Natural killer cell (primary cell): ENCODE results near the gene C2CD3. TPM values are rescaled to one million over a fixed set of nuclear protein-coding genes. Genes with fewer than 3 reads are reported as not detected.

Source experiments
- ATAC-seq, 3 donors: fragments of 150-1000 bp in 2 of 3; fragments of 200-7000 bp in 1 of 3; cut with Tn5 transposase; 1 replicate in 1 of 3; 2 replicates in 2 of 3; pipeline ENCODE4 v1.10.0; 2021; ENCODE audit warnings: mild to moderate bottlenecking in 2 of 3, moderate library complexity in 2 of 3
- DNase-seq, 2 donors: peaks; one replicate each; pipeline versions ENCODE4 v3.0.0 to v3.0.0-alpha.2; 2013 to 2021; ENCODE audit warnings: mixed read lengths in 1 of 2
- H3K27ac ChIP-seq: one replicate; pipeline ENCODE4 v1.5.1; 2013; ENCODE audit warnings: mild to moderate bottlenecking, low read length
- H3K27me3 ChIP-seq: one replicate; pipeline ENCODE4 v1.6.1; 2013; ENCODE audit warnings: low read length; ENCODE audit not compliant: control insufficient read depth, insufficient read depth
- H3K36me3 ChIP-seq: one replicate; pipeline ENCODE4 v1.6.1; 2013; ENCODE audit warnings: low read length; ENCODE audit not compliant: control insufficient read depth, insufficient read depth
- H3K4me1 ChIP-seq: one replicate; pipeline ENCODE4 v1.6.1; 2013; ENCODE audit warnings: low read length; ENCODE audit not compliant: control insufficient read depth, insufficient read depth
- H3K4me3 ChIP-seq: one replicate; pipeline ENCODE4 v1.5.1; 2013; ENCODE audit warnings: low read length
- H3K9me3 ChIP-seq: one replicate; pipeline ENCODE4 v1.6.1; 2013; ENCODE audit warnings: low read length; ENCODE audit not compliant: control insufficient read depth, insufficient read depth
- H3K27ac Mint-ChIP-seq, 2 donors: one replicate each; pipeline ENCODE4 v1.8.0; 2022; ENCODE audit warnings: mild to moderate bottlenecking in 2 of 2, mixed read lengths in 2 of 2, moderate library complexity in 1 of 2
- H3K27me3 Mint-ChIP-seq, 2 donors: one replicate each; pipeline ENCODE4 v1.8.0; 2022; ENCODE audit warnings: low read depth in 2 of 2, mixed read lengths in 2 of 2
- H3K36me3 Mint-ChIP-seq: one replicate; pipeline ENCODE4 v1.8.0; 2022; ENCODE audit warnings: mixed read lengths
- H3K4me1 Mint-ChIP-seq, 2 donors: one replicate each; pipeline ENCODE4 v1.8.0; 2022; ENCODE audit warnings: mixed read lengths in 2 of 2
- H3K4me3 Mint-ChIP-seq: one replicate; pipeline ENCODE4 v1.8.0; 2022; ENCODE audit warnings: mild to moderate bottlenecking, moderate library complexity, mixed read lengths
- H3K9me3 Mint-ChIP-seq, 2 donors: one replicate each; pipeline ENCODE4 v1.8.0; 2022; ENCODE audit warnings: mixed read lengths in 2 of 2
- WGBS: methylation state at CpG from one replicate; pipeline ENCODE4 v1.1.7; 2013; ENCODE audit warnings: missing lambda C conversion rate; ENCODE audit not compliant: insufficient coverage; 5-methylcytosine and 5-hydroxymethylcytosine counted together
- intact Hi-C: fragments of 100-400 bp; cut with micrococcal nuclease; formaldehyde crosslinking; loops from one replicate; pipeline ENCODE4 v1.14.2; 2022
- total RNA-seq, 4 donors: library from RNA; stranded (reverse); fragments of 120-200 nt in 1 of 4; gene quantifications; one replicate each; pipeline versions ENCODE4 v1.2.3 to v1.2.4, GENCODE V29; 2013 to 2022
- TF ChIP-seq, protein P1 (sequence below): fragments of 200-600 bp; IDR thresholded peaks from one replicate; pipeline ENCODE4 v1.8.0; 2022; ENCODE audit warnings: antibody characterized with exemption

Gene C2CD3
- total RNA-seq, 3 donors from 2014 or later (not counting 1 experiment from before 2014, with no cell fraction given): 55.0 to 67.6 (median 58.1) TPM

DNA sequence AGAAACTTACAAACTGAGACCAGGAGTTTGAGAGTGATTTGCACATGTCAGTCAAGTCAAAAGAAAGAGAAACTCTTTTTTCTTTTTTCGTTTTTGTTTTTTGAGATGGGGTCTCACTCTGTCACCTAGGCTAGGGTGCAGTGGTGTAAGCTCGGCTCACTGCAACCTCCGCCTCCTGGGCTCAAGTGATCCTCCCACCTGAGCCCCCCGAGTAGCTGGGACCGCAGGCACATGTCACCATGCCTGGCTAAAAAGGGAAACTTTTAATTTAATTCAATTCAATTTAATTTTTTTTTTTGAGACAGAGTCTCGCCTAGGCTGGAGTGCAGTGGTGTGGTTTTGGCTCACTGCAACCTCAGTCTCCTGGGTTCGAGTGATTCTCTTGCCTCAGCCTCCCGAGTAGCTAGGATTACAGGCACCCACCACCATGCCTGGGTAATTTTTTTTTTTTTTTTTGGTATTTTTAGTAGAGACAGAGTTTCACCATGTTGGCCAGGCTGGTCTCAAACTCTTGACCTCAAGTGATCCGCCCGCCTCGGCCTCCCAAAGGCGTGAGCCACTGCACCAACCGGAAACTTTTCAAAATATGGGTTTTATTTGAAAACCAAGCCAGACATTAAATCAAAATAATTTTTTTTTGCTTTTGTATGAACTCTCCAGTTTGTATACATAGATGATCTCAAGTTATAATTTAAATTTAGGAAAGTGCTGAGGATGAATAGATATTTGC lies 171.8 kb downstream of the C2CD3 start:
- peak overlapping the region; percentile 5 for H3K4me3 Mint-ChIP-seq
- no peak for DNase-seq

DNA sequence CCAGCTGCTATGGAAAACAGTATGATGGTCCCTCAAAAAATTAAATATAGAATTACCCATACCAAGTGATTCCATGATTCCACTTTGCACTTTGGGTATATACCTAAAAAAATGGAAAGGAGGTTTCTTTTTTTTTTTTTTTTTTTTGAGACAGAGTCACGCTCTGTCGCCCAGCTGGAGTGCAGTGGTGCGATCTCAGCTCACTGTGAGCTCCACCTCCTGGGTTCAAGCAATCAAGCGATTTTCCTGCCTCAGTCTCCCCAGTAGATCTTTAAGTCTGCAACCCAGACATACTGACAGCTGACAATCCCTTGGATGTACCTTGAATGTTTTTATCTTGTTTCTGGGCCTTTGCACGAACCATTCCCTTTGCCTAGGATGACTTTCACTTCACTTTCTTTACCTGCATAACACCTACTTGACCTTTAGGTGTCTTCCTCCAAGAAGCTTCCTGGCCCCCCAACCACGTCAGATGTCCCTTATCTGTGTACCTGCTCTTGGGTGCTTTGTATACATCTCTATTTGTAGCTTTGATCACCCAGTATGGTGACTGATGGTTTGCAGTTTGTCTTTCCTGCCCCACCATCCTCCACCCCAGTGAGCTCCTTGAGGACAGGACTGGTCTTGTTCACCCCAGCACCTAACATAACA lies 173.6 kb downstream of the C2CD3 start:
- Histone ChIP-seq H3K4me3 (no peak overlapping the region), H3K27me3 (no peaks in the 10 kb centered on the region), H3K36me3 (peaks cover 4% of the 10 kb centered on the region), H3K4me1 (peaks cover 48% of the 10 kb centered on the region), H3K9me3 (no peaks in the 10 kb centered on the region), H3K27ac (peak overlapping the region; percentile 95)
- 63% methylated on average over 6 of the region's 6 CpGs for WGBS
- Mint-ChIP-seq H3K4me1 (peaks cover 60 to 67% of the 10 kb centered on the region in 2 donors), H3K9me3 (no peaks in the 10 kb centered on the region), H3K36me3 (no peaks in the 10 kb centered on the region), H3K27me3 (no peaks in the 10 kb centered on the region), H3K4me3 (peak overlapping the region; percentile 2), H3K27ac (peak overlapping the region; percentile 98 to 100)
- TF ChIP-seq, protein P1, sequence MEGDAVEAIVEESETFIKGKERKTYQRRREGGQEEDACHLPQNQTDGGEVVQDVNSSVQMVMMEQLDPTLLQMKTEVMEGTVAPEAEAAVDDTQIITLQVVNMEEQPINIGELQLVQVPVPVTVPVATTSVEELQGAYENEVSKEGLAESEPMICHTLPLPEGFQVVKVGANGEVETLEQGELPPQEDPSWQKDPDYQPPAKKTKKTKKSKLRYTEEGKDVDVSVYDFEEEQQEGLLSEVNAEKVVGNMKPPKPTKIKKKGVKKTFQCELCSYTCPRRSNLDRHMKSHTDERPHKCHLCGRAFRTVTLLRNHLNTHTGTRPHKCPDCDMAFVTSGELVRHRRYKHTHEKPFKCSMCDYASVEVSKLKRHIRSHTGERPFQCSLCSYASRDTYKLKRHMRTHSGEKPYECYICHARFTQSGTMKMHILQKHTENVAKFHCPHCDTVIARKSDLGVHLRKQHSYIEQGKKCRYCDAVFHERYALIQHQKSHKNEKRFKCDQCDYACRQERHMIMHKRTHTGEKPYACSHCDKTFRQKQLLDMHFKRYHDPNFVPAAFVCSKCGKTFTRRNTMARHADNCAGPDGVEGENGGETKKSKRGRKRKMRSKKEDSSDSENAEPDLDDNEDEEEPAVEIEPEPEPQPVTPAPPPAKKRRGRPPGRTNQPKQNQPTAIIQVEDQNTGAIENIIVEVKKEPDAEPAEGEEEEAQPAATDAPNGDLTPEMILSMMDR: no peak
- intact Hi-C loops: no loop called here
- ATAC-seq: no peak
- peak in 1 of 2 donors; percentile 28 for DNase-seq

More for the DNA sequence above, 171.8 kb downstream of the C2CD3 start:
- Mint-ChIP-seq H3K9me3 (no peaks in the 10 kb centered on the region), H3K36me3 (no peaks in the 10 kb centered on the region), H3K4me1 (peaks cover 76 to 85% of the 10 kb centered on the region in 2 donors), H3K27ac (peak overlapping the region; percentile 40 to 93), H3K27me3 (no peaks in the 10 kb centered on the region)
- intact Hi-C loops: no loop called here
- TF ChIP-seq, protein P1: no peak
- peaks cover 47% of the 10 kb centered on the region for H3K4me1 ChIP-seq
- no peak for ATAC-seq
- H3K27ac ChIP-seq: no peak overlapping the region
- H3K4me3 ChIP-seq: no peak overlapping the region
- H3K36me3 ChIP-seq: peaks cover 8% of the 10 kb centered on the region
- H3K9me3 ChIP-seq: no peaks in the 10 kb centered on the region
- WGBS: 80% methylated on average over 11 of the region's 13 CpGs
- H3K27me3 ChIP-seq: no peaks in the 10 kb centered on the region

DNA sequence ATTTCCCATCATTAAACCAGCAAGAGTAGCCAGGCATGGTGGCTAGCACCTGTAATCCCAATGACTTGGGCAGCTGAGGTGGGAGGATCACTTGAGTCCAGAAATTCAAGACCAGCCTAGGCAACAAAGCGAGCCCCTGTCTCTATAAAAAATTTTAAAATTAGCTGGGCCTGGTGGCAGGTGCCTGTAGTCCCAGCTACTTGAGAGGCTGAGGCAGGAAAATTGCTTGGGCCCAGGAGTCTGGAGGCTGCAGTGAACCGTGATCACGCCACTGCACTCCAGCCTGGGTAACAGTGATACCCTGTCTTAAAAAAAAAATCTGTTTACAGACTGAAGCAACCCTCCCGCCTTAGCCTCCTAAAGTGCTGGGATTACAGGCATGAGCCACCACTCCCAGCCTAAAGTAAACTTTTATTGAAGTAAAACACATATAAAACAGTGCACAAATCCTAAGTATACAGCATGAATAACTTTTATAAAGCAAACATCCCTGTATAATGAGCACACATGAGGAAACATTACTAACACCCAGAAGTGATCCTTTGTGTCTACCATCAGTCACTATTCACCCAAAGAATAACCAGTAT lies 174.5 kb downstream of the C2CD3 start:
- ATAC-seq (peak in 2 of 3 donors; percentile 7 to 10), DNase-seq (peak in 1 of 2 donors; percentile 47)
- Mint-ChIP-seq H3K36me3 (no peaks in the 10 kb centered on the region), H3K4me1 (peaks cover 50 to 57% of the 10 kb centered on the region in 2 donors), H3K27ac (peak overlapping the region; percentile 98 to 100), H3K9me3 (no peaks in the 10 kb centered on the region), H3K4me3 (peak overlapping the region; percentile 92), H3K27me3 (no peaks in the 10 kb centered on the region)
- peaks cover 3% of the 10 kb centered on the region for H3K36me3 ChIP-seq
- no peaks in the 10 kb centered on the region for H3K9me3 ChIP-seq
- intact Hi-C loops: no loop called here
- 47% methylated on average over 4 of the region's 4 CpGs for WGBS
- H3K27ac ChIP-seq: peak overlapping the region; percentile 95
- H3K27me3 ChIP-seq: no peaks in the 10 kb centered on the region
- peak overlapping the region; percentile 8 for H3K4me3 ChIP-seq
- TF ChIP-seq, protein P1: no peak
- peaks cover 38% of the 10 kb centered on the region for H3K4me1 ChIP-seq
